GM21390 (cell line): ENCODE data around the gene NT5DC2.

Experiments
- ATAC-seq: cut with Tn5 transposase; IDR thresholded peaks from one replicate; pipeline ENCODE4 v1.9.1; 2021; ENCODE audit not compliant: unreplicated experiment

The NT5DC2 gene

GRCh38 chr3:52490035-52490938, 43.4 kb downstream of the NT5DC2 start:
- ATAC-seq = no peak

DNA sequence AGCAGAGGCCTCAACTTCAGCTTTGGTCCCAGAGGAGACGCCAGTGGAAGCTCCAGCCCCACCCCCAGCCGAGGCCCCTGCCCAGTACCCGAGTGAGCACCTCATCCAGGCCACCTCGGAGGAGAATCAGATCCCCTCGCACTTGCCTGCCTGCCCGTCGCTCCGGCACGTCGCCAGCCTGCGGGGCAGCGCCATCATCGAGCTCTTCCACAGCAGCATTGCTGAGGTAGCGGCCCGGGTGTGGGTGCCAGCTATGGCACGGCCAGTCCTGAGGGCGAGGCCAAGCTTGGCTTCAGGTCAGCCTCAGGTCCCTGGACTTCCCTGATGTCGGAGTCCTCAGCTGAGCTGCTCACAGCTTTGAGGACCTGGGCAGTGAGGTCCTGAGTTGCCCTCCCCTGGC, 44.2 kb downstream of the NT5DC2 start:
- ATAC-seq = no peak

GRCh38 chr3:52488746-52489145, 44.9 kb downstream of the NT5DC2 start:
- no peak for ATAC-seq

DNA sequence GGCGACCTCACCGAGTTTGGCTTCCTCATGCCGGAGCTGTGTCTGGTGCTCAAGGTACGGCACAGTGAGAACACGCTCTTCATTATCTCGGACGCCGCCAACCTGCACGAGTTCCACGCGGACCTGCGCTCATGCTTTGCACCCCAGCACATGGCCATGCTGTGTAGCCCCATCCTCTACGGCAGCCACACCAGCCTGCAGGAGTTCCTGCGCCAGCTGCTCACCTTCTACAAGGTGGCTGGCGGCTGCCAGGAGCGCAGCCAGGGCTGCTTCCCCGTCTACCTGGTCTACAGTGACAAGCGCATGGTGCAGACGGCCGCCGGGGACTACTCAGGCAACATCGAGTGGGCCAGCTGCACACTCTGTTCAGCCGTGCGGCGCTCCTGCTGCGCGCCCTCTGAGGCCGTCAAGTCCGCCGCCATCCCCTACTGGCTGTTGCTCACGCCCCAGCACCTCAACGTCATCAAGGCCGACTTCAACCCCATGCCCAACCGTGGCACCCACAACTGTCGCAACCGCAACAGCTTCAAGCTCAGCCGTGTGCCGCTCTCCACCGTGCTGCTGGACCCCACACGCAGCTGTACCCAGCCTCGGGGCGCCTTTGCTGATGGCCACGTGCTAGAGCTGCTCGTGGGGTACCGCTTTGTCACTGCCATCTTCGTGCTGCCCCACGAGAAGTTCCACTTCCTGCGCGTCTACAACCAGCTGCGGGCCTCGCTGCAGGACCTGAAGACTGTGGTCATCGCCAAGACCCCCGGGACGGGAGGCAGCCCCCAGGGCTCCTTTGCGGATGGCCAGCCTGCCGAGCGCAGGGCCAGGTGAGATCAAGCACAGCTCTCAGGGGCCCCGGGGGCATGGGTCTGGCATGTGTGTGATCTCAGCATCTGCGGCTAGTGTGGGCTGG, 45.6 kb downstream of the NT5DC2 start:
- ATAC-seq = no peak

DNA sequence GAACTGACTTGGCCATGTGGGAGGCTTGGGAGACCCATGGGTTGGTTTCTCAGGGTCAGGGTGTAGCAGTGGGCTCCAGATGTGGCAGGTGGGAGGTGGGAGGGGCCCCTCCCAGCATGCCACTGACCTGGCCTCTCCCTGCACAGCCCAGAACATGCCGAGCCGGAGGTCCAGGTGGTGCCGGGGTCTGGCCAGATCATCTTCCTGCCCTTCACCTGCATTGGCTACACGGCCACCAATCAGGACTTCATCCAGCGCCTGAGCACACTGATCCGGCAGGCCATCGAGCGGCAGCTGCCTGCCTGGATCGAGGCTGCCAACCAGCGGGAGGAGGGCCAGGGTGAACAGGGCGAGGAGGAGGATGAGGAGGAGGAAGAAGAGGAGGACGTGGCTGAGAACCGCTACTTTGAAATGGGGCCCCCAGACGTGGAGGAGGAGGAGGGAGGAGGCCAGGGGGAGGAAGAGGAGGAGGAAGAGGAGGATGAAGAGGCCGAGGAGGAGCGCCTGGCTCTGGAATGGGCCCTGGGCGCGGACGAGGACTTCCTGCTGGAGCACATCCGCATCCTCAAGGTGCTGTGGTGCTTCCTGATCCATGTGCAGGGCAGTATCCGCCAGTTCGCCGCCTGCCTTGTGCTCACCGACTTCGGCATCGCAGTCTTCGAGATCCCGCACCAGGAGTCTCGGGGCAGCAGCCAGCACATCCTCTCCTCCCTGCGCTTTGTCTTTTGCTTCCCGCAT, 46.4 kb downstream of the NT5DC2 start:
- ATAC-seq = no peak

DNA sequence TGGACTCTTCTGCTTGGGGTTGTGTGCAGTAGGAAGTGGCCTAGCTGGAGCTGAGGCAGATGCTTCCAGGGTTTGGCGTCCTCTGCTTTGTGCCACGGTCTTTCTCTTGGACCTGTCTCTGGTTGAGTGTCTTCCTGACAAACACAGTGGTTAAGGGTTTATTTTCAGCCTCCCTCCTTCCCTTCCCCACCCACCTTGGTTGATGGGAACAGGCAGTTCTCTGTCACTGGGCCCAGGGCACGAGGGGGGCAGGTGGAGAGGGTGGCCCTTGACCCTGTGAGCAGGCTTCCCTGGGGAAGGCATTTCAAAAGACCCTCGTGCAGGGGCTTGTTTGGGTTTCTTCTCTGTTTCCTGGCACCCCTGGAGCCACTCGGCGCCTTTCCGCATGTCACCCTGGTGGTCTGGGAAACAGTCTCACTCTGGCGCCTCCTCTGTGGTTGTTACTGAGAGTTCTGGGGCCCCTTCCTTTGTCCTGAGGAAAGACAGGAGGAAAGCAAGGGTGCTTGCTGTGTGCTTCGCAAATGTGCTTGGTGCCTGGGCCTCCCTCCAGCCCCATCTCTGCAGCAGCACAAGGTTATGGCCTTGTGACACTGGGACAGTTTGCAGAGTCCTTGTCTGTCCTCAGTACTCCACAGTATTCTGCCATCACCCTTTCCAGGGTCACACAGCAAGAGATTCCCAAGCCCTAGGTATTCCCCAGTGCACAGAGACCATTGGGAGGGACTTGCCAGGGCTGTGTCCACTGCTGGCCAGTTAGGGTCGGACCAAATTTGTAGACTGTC, 48.8 kb downstream of the NT5DC2 start:
- no peak for ATAC-seq

DNA sequence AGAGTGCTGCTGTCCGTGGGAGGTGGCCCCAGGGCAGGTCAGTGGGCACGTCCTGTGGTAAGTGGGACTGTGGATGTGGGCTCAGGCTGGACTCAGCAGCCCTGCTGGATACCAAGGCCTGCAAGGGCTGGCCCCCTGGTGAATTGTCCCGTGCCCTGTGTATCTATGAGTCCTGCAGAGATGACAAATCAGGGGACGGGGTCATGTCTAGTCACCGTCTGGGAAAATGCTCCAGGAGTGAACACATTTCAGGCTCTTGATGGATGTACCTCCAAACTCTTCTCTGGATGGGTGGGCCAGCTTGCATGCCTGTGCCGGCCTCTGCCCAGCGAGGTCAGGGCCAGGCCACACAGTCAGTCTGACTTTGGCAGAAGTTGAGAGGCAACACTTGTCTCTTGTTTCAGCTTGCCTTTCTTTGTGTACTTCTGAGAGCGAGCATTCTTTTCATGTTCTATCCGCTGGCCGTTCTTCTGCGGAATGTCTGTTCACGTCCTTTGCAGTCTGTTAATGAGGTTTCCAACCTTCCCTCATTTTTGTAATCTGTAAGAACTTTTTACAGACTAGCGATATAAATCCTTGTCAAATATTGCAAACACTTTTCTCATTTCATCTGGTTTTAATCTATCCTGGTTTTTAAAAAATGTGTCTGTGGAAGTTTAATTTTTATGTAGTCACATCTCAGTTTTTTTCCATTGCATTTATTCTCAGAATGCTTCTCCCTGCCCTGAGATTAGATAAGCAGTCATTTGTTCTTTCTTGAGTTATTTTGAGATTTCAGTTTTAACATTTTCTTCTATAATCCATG, 49.9 kb downstream of the NT5DC2 start:
- no peak for ATAC-seq

DNA sequence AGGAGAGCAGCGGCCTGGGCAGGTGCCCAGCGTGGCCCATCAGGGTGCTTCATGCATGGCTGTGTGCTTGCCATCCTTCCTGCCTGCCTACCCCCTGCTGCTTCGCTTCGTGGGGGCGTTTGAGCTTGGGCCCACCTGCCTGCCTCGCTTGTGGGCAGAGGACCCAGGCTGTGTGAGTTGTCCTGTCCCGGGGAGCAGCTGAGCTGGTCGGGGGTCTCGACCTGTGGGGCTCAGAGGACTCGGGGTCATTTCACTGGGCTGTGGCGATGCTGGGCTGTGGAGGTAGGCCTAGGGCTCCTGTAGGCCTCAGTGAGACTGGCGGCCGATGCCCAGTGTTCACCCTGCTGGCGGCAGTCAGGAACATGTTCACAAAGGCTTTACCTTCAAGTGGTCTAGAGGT, 50.6 kb downstream of the NT5DC2 start:
- ATAC-seq = no peak

GRCh38 chr3:52481819-52482521, 51.7 kb downstream of the NT5DC2 start:
- no peak for ATAC-seq

- no peak for ATAC-seq
Observed at GRCh38 chr3:52480768-52481715, 52.6 kb downstream of the NT5DC2 start.

- ATAC-seq = no peak
Observed at GRCh38 chr3:52479877-52480575, 53.6 kb downstream of the NT5DC2 start.

GRCh38 chr3:52479037-52479876, 54.4 kb downstream of the NT5DC2 start:
- no peak for ATAC-seq

GRCh38 chr3:52477796-52478095, 55.9 kb downstream of the NT5DC2 start:
- ATAC-seq = no peak

DNA sequence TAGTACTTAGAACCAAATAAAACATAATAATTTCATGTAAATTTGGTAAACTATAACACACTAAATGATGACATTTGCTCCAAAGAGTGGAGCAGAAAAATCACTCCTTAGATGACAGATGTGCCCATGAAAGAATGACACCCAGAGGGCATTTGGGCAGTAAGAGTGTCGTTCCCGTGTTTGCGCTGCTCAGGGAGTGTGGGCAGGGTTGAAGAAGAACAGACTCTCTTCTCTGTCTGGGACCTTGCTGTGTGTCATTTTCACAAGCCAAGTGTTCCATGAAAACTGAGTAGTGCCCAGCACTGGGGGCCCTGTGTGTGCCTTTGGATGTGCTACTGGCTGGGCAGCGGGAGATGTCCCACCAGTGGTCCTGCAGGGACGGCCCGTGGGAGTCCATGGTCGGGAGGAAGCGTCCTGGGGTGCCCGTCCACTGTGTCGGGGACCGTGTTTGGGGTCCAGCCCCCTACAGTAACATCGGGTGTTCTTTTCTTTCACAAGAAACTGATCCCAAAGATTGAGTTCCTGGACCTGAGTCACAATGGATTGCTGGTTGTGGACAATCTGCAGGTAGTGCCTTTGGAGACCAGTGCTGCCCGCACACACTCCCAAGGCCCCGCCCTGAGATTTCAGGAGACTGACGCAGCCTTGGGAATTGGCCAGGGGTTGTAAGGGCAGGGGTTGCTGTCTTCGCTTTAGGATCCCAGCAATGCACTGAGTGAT, 56.4 kb downstream of the NT5DC2 start:
- ATAC-seq = no peak
